Choroid plexus epithelial cell (primary cell): Measurements from ENCODE around the gene MIAT.

Experiments used
- DNase-seq: peaks from one replicate; pipeline ENCODE4 v3.0.0-alpha.2; 2010; ENCODE audit warnings: low read depth
- H3K4me3 ChIP-seq: 2 replicates; pipeline ENCODE4 v1.5.1; 2011; ENCODE audit warnings: low read depth, mild to moderate bottlenecking, control low read depth, low read length, moderate library complexity
- TF ChIP-seq, protein P1 (sequence below): conservative IDR thresholded peaks from 2 replicates; pipeline ENCODE4 v1.5.1; 2011; ENCODE audit warnings: low read depth, mild to moderate bottlenecking, control low read depth, inconsistent platforms, low read length, moderate library complexity

MIAT gene

DNA sequence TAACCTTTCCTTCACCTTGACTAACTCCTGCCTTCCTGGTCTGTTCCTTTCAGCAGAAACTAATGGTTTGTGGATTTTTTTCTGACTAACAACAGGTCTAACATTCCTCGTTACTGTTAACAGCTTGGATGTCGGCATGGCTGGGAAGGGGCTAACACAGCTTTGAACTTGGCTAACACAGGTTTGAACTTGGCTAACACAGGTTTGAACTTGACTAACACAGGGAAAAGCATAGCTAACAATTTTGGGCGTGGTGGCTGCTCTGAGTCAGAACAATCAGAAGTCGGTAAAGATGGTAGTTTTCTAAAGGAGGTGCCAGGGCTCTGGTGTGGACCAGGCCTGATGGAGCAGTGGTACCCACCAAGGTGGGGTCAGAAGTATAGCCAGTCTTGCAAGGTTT lies 16.1 kb downstream of the MIAT start:
- H3K4me3 ChIP-seq, result peak overlapping the region; percentile 88
- peak; percentile 22 for DNase-seq
- TF ChIP-seq, protein P1, sequence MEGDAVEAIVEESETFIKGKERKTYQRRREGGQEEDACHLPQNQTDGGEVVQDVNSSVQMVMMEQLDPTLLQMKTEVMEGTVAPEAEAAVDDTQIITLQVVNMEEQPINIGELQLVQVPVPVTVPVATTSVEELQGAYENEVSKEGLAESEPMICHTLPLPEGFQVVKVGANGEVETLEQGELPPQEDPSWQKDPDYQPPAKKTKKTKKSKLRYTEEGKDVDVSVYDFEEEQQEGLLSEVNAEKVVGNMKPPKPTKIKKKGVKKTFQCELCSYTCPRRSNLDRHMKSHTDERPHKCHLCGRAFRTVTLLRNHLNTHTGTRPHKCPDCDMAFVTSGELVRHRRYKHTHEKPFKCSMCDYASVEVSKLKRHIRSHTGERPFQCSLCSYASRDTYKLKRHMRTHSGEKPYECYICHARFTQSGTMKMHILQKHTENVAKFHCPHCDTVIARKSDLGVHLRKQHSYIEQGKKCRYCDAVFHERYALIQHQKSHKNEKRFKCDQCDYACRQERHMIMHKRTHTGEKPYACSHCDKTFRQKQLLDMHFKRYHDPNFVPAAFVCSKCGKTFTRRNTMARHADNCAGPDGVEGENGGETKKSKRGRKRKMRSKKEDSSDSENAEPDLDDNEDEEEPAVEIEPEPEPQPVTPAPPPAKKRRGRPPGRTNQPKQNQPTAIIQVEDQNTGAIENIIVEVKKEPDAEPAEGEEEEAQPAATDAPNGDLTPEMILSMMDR, result no peak

DNA sequence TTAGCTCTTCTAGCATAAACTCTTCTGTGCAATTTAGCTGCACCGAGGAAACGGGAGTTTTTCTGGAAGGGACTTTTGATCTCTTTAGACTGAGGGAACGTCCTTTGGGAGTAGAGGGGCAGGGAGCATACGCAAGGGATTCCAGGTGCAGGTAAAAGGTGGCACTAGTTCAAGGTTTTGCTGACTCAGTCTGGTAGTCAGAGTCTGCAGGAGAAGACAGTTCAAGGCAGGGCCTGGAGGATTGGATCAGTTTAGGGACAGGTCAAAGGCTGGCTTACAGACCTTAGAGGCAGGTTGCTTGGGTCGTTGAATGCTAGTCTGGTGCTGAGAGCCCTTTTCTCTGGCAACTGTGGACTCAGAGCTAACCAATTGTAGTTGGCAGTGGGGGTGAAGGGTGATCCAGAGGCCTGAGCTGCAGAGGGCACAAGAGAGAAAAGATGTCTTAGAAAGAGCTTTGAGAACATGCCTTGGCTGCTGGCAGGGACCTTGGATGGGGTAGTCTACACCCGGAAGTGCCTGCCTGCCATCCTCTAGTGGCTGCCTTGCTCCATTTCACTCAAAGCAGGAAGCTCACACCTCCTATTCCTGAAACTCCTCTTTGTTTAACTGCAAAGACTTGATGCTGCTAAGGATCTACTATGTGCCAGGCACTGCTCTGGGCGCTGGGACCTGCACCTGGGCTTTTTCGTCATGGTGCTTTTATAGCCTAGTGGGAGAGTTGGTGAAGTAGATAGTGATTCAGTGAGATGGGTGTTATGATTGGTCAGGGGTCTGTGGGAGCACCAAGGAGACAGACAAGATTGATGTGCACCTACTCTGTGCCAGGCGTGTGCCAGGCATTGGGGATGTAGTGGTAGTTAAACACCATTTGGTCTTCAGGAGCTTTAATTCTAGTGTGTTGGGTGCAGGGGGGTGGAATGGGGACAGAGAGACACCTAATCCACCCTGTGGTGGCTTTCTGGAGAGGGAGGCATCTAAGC lies 17.1 kb downstream of the MIAT start:
- H3K4me3 ChIP-seq, result no peak overlapping the region
- DNase-seq, result no peak
- TF ChIP-seq, protein P1, result no peak

- TF ChIP-seq, protein P1, result no peak
- DNase-seq, result no peak
- no peak overlapping the region for H3K4me3 ChIP-seq
Measured at GRCh38 chr22:26675687-26676268, 18.4 kb downstream of the MIAT start.

GRCh38 chr22:26677217-26677616 lies 19.8 kb downstream of the MIAT start:
- DNase-seq, result no peak
- TF ChIP-seq, protein P1, result no peak
- no peak overlapping the region for H3K4me3 ChIP-seq

GRCh38 chr22:26679003-26679629 lies 21.7 kb downstream of the MIAT start:
- TF ChIP-seq, protein P1, result peak; percentile 98
- H3K4me3 ChIP-seq, result no peak overlapping the region
- DNase-seq, result peak; percentile 85

- TF ChIP-seq, protein P1, result no peak
- no peak for DNase-seq
Measured at GRCh38 chr22:26680485-26680884, 23.1 kb downstream of the MIAT start.

More at GRCh38 chr22:26680485-26680884, 23.1 kb downstream of the MIAT start:
- H3K4me3 ChIP-seq, result no peak overlapping the region
